GM19023 (cell line): ENCODE data around the gene CADPS.

ENCODE experiments used
- ATAC-seq: cut with Tn5 transposase; IDR thresholded peaks from one replicate; pipeline ENCODE4 v1.9.1; 2021; ENCODE audit warnings: mild to moderate bottlenecking, moderate library complexity; ENCODE audit not compliant: unreplicated experiment

Gene CADPS

GRCh38 chr3:62529230-62529629 lies 346.0 kb downstream of the CADPS start:
- ATAC-seq: no peak

GRCh38 chr3:62527474-62527873 lies 347.7 kb downstream of the CADPS start:
- ATAC-seq: no peak

GRCh38 chr3:62525281-62525680 lies 349.9 kb downstream of the CADPS start:
- ATAC-seq: no peak

- no peak for ATAC-seq
Observed at GRCh38 chr3:62523672-62524071, 351.5 kb downstream of the CADPS start.

GRCh38 chr3:62521464-62522105 lies 353.6 kb downstream of the CADPS start:
- no peak for ATAC-seq

GRCh38 chr3:62503516-62503915 lies 371.7 kb downstream of the CADPS start:
- no peak for ATAC-seq

- no peak for ATAC-seq
Observed at GRCh38 chr3:62502315-62503300, 372.6 kb downstream of the CADPS start.

GRCh38 chr3:62501289-62501668 lies 373.9 kb downstream of the CADPS start:
- ATAC-seq: no peak

GRCh38 chr3:62500556-62501288 lies 374.5 kb downstream of the CADPS start:
- no peak for ATAC-seq

- ATAC-seq: no peak
Observed at GRCh38 chr3:62497156-62497555, 378.1 kb downstream of the CADPS start.

- ATAC-seq: no peak
Observed at GRCh38 chr3:62496503-62496902, 378.7 kb downstream of the CADPS start.

- no peak for ATAC-seq
Observed at GRCh38 chr3:62493109-62493801, 382.0 kb downstream of the CADPS start.

- ATAC-seq: no peak
Observed at GRCh38 chr3:62482961-62483360, 392.3 kb downstream of the CADPS start.

- ATAC-seq: no peak
Observed at GRCh38 chr3:62481962-62482361, 393.3 kb downstream of the CADPS start.

- no peak for ATAC-seq
Observed at GRCh38 chr3:62480056-62480455, 395.2 kb downstream of the CADPS start.

GRCh38 chr3:62479326-62479725 lies 395.9 kb downstream of the CADPS start:
- ATAC-seq: no peak

GRCh38 chr3:62475306-62475705 lies 399.9 kb downstream of the CADPS start:
- no peak for ATAC-seq

- ATAC-seq: no peak
Observed at GRCh38 chr3:62467966-62468722, 407.1 kb downstream of the CADPS start.

GRCh38 chr3:62462788-62463187 lies 412.4 kb downstream of the CADPS start:
- ATAC-seq: no peak

- no peak for ATAC-seq
Observed at GRCh38 chr3:62462104-62462762, 413.0 kb downstream of the CADPS start.
